BLaER1 (cell line): ENCODE data around the gene KLF12.

Experiments
- H3K27ac ChIP-seq: shearing (Covaris generic); formaldehyde crosslinking; 2 replicates; pipeline ENCODE4 v1.8.1; 2022
- H3K27me3 ChIP-seq: shearing (Covaris generic); formaldehyde crosslinking; 2 replicates; pipeline ENCODE4 v1.8.1; 2022
- H3K36me3 ChIP-seq: shearing (Covaris generic); formaldehyde crosslinking; 2 replicates; pipeline ENCODE4 v1.8.1; 2022
- H3K4me1 ChIP-seq: shearing (Covaris generic); formaldehyde crosslinking; 2 replicates; pipeline ENCODE4 v1.8.1; 2022
- H3K4me2 ChIP-seq: shearing (Covaris generic); formaldehyde crosslinking; 2 replicates; pipeline ENCODE4 v1.8.1; 2022
- H3K4me3 ChIP-seq: shearing (Covaris generic); formaldehyde crosslinking; 2 replicates; pipeline ENCODE4 v1.8.1; 2022
- H3K9ac ChIP-seq: shearing (Covaris generic); formaldehyde crosslinking; 2 replicates; pipeline ENCODE4 v1.8.1; 2022
- H3K9me3 ChIP-seq: shearing (Covaris generic); formaldehyde crosslinking; 2 replicates; pipeline ENCODE4 v1.8.1; 2022
- H4K20me1 ChIP-seq: shearing (Covaris generic); formaldehyde crosslinking; 2 replicates; pipeline ENCODE4 v1.8.1; 2022
- Cebpa-rat ChIP-seq: shearing (Covaris generic); IDR thresholded peaks from 2 replicates; pipeline ENCODE4 v1.8.1; 2022

KLF12 gene

DNA sequence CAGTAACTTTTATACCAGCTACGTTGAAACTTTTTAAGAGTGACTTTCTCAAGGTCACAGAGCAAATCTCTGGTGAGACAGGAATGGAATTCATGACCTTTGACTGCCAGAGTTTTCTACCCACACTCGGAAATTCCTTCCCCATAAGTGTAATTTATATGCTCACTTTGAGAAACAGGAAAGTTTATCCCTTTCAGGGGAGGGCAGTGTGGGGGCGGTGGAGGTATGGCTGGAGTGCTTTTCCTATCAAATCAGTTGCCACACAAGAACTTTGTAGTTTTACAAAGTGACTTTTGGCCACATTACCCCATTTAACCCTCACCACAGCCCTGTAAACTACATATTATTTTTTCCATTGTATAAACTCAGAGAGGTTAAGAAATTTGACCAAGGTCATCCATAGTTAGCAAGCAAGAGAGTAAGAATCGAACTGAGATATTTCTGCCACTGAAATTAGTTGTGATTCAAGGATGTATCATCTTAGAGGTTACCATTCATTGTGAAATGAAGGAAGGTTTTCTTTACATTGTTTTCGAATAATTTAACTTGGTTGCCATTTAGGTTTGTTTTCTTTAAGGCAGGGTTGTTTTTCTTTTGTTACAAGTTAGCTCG, 5.9 kb downstream of the KLF12 start:
- Histone ChIP-seq H3K4me2 (no peak overlapping the region), H3K4me3 (no peak overlapping the region), H3K27me3 (no peaks in the 10 kb centered on the region), H3K9ac (no peak overlapping the region), H4K20me1 (peaks cover 24% of the 10 kb centered on the region; the same call in 1 of the 2 replicates), H3K27ac (no peak overlapping the region), H3K36me3 (peaks cover 3% of the 10 kb centered on the region; the same call in 1 of the 2 replicates), H3K9me3 (peaks cover 13% of the 10 kb centered on the region), H3K4me1 (peaks cover 22% of the 10 kb centered on the region)
- no peak for TF ChIP-seq Cebpa-rat

- Histone ChIP-seq H4K20me1 (no peaks in the 10 kb centered on the region), H3K36me3 (peaks cover 42% of the 10 kb centered on the region), H3K4me1 (no peaks in the 10 kb centered on the region), H3K4me3 (no peak overlapping the region), H3K9me3 (peaks cover 73% of the 10 kb centered on the region), H3K4me2 (no peak overlapping the region), H3K27me3 (no peaks in the 10 kb centered on the region), H3K27ac (no peak overlapping the region), H3K9ac (no peak overlapping the region)
- TF ChIP-seq Cebpa-rat, result no peak
Measured at GRCh38 chr13:74118328-74118727, 15.9 kb downstream of the KLF12 start.

DNA sequence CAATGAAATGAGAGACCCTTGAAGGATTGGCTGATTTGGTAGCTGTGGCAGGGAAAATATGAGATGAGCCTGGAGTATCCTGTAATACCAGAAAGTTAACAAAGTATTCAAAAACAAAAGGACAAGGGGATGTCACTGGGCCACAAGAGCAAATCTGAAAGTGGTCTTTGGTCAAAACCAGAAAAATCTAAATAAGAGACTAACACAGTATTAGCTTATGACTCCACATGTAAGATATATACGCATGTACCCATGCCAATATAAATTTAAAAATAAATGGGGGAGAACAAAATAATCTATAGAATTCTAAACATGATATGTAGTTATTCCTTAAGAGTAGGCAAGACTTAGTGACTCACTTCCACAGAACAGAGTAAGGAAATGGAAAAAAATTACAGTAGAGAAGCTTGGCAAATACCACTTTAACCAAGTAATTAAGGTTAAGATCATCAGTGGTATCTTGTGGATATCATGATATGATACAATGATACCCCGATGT, 16.9 kb downstream of the KLF12 start:
- H3K27ac ChIP-seq, result no peak overlapping the region
- H3K27me3 ChIP-seq, result no peaks in the 10 kb centered on the region
- H3K4me2 ChIP-seq, result no peak overlapping the region
- no peaks in the 10 kb centered on the region for H3K4me1 ChIP-seq
- H3K9ac ChIP-seq, result no peak overlapping the region
- peaks cover 51% of the 10 kb centered on the region for H3K36me3 ChIP-seq
- H4K20me1 ChIP-seq, result peaks cover 6% of the 10 kb centered on the region; the same call in 1 of the 2 replicates
- peaks cover 77% of the 10 kb centered on the region for H3K9me3 ChIP-seq
- no peak for TF ChIP-seq Cebpa-rat
- no peak overlapping the region for H3K4me3 ChIP-seq

- H3K36me3 ChIP-seq, result peaks cover 52% of the 10 kb centered on the region
- H3K4me3 ChIP-seq, result no peak overlapping the region
- no peak overlapping the region for H3K4me2 ChIP-seq
- peaks cover 6% of the 10 kb centered on the region; the same call in 1 of the 2 replicates for H4K20me1 ChIP-seq
- H3K9me3 ChIP-seq, result peaks cover 69% of the 10 kb centered on the region
- no peak overlapping the region for H3K9ac ChIP-seq
- H3K4me1 ChIP-seq, result no peaks in the 10 kb centered on the region
- no peak for TF ChIP-seq Cebpa-rat
- no peaks in the 10 kb centered on the region for H3K27me3 ChIP-seq
- H3K27ac ChIP-seq, result no peak overlapping the region
Measured at GRCh38 chr13:74115133-74115532, 19.1 kb downstream of the KLF12 start.

DNA sequence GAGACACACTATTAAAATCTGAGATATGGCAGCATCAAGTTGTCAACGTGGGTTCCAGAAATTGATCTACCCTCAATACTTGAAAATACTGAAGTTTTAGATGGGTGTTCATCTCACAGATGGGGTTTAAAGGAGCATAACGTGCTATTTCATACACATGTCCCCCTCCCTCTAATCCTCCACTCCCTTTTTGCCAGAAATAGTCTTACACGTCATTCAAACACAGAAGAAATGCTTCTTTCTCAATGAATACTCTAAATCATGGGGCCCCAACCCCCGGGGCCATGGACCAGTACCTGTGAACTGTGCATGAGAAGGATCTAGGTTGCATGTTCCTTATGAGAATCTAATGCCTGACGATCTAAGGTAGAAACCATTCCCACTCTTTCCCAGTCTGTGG, 19.6 kb downstream of the KLF12 start:
- H3K4me3 ChIP-seq, result no peak overlapping the region
- peaks cover 69% of the 10 kb centered on the region for H3K9me3 ChIP-seq
- H3K4me1 ChIP-seq, result no peaks in the 10 kb centered on the region
- peaks cover 49% of the 10 kb centered on the region for H3K36me3 ChIP-seq
- TF ChIP-seq Cebpa-rat, result no peak
- peaks cover 6% of the 10 kb centered on the region; the same call in 1 of the 2 replicates for H4K20me1 ChIP-seq
- no peak overlapping the region for H3K9ac ChIP-seq
- no peak overlapping the region for H3K4me2 ChIP-seq
- no peak overlapping the region for H3K27ac ChIP-seq
- no peaks in the 10 kb centered on the region for H3K27me3 ChIP-seq

GRCh38 chr13:74114202-74114601, 20.0 kb downstream of the KLF12 start:
- Histone ChIP-seq H3K4me2 (no peak overlapping the region), H3K27ac (no peak overlapping the region), H4K20me1 (peaks cover 6% of the 10 kb centered on the region; the same call in 1 of the 2 replicates), H3K4me3 (no peak overlapping the region), H3K9ac (no peak overlapping the region), H3K9me3 (peaks cover 66% of the 10 kb centered on the region), H3K27me3 (no peaks in the 10 kb centered on the region), H3K36me3 (peaks cover 45% of the 10 kb centered on the region), H3K4me1 (no peaks in the 10 kb centered on the region)
- TF ChIP-seq Cebpa-rat, result no peak

DNA sequence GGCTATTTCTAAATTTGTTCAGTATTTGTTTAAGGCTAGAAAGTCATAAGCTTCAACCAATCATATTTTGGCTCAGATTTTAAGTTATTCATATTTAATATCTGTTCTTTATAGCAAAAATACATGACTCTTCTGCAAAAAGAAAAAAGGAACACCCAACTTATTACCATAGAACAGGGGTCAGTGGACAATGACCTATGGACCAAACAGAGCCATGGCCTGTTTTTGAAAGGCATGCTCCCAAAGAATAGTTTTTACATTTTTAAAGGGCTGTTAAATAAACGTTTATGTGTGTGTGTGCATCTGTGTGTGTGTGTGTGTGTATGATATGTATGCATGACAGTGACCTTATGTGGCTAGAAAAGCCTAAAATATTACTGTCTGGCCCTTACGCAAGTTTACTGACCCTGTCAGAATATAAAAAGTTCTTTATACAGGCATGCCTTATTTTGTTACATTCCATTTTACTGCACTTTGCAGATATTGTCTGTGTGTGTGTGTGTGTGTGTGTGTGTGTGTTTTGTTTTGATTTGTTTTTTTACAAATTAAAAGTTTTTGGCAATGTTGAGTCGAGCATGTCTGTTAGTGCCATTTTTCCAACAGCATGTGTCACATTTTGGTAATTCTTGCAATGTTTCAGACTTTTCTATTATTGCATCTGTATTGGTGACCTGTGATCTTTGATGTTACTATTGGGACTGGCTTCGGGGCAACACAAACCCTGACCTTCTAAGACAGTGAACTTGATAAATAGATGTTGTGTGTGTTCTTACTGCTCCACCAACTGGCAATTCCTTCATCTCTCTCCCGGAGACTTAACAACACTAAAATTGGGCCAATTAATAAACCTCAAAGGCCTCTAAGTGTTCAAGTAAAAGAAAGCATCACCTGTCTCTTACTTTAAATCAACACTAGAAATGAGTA, 22.0 kb downstream of the KLF12 start:
- H3K4me3 ChIP-seq, result no peak overlapping the region
- H3K4me2 ChIP-seq, result no peak overlapping the region
- H3K4me1 ChIP-seq, result no peaks in the 10 kb centered on the region
- H3K36me3 ChIP-seq, result peaks cover 33% of the 10 kb centered on the region
- H3K27me3 ChIP-seq, result no peaks in the 10 kb centered on the region
- peaks cover 6% of the 10 kb centered on the region; the same call in 1 of the 2 replicates for H4K20me1 ChIP-seq
- peaks cover 53% of the 10 kb centered on the region for H3K9me3 ChIP-seq
- TF ChIP-seq Cebpa-rat, result no peak
- H3K27ac ChIP-seq, result no peak overlapping the region
- H3K9ac ChIP-seq, result no peak overlapping the region

GRCh38 chr13:74111399-74111798, 22.8 kb downstream of the KLF12 start:
- Histone ChIP-seq H3K27ac (no peak overlapping the region), H3K36me3 (peaks cover 30% of the 10 kb centered on the region), H3K4me3 (no peak overlapping the region), H3K9me3 (peaks cover 50% of the 10 kb centered on the region), H3K4me1 (peaks cover under 1% of the 10 kb centered on the region; the same call in 1 of the 2 replicates), H3K4me2 (no peak overlapping the region), H4K20me1 (peaks cover 6% of the 10 kb centered on the region; the same call in 1 of the 2 replicates), H3K9ac (no peak overlapping the region), H3K27me3 (no peaks in the 10 kb centered on the region)
- no peak for TF ChIP-seq Cebpa-rat

DNA sequence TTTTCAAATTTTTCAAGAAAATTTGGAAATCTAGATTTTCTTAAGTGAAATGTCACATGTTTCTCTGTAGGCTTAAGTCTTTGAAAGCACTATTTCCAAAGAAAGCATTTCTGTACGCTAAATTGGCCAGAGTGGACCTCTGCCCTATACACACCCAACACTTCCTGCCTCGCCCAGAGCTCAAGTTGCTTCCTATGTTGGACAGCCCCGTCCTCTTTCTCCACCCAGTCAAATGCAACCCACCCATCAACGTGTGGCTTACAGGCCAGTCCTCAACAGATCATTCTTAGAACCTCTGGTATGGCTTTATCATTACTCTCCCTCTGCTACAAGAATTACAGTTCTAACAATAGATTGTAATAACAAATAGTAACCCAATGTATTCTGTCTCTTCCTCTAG, 24.2 kb downstream of the KLF12 start:
- H3K4me2 ChIP-seq, result no peak overlapping the region
- peaks cover 6% of the 10 kb centered on the region; the same call in 1 of the 2 replicates for H4K20me1 ChIP-seq
- peaks cover 14% of the 10 kb centered on the region for H3K4me1 ChIP-seq
- no peak for TF ChIP-seq Cebpa-rat
- H3K27me3 ChIP-seq, result no peaks in the 10 kb centered on the region
- H3K36me3 ChIP-seq, result peaks cover 21% of the 10 kb centered on the region; the same call in 1 of the 2 replicates
- H3K9ac ChIP-seq, result no peak overlapping the region
- no peak overlapping the region for H3K4me3 ChIP-seq
- H3K9me3 ChIP-seq, result peaks cover 37% of the 10 kb centered on the region
- no peak overlapping the region for H3K27ac ChIP-seq

DNA sequence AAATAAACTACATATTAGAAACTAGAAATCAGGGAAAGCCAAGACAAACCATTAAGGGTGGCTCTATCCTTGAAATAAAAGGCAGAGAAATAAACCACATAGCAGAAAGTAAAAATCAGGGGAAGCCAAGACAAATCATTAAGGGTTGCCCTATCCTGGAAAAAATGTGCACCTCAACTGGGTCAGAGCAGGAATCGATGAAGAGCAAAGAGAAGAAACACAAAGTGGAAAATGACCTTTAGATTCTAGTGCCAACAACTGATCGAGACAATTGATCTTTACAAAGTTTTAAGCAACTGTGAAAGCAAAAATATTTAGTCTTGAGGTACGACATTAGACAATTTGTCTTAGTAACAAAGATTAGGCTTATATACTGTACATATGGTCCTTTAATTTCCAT, 26.6 kb downstream of the KLF12 start:
- H3K27ac ChIP-seq, result no peak overlapping the region
- no peak for TF ChIP-seq Cebpa-rat
- no peak overlapping the region for H3K4me3 ChIP-seq
- peaks cover 12% of the 10 kb centered on the region; the same call in 1 of the 2 replicates for H3K36me3 ChIP-seq
- no peak overlapping the region for H3K4me2 ChIP-seq
- no peaks in the 10 kb centered on the region for H3K27me3 ChIP-seq
- H3K4me1 ChIP-seq, result peaks cover 25% of the 10 kb centered on the region
- no peak overlapping the region for H3K9ac ChIP-seq
- H4K20me1 ChIP-seq, result peaks cover 2% of the 10 kb centered on the region; the same call in 1 of the 2 replicates
- peaks cover 29% of the 10 kb centered on the region for H3K9me3 ChIP-seq
